Activated T-helper 1 cell treated with Interleukin-2 at 50 U/mL for 16 hours (primary cell): Measurements from ENCODE around the gene GLYATL1.

Source experiments
- DNase-seq: peaks from one replicate; pipeline ENCODE4 v3.0.0-alpha.2; 2020; ENCODE audit warnings: low read depth

The GLYATL1 gene

DNA sequence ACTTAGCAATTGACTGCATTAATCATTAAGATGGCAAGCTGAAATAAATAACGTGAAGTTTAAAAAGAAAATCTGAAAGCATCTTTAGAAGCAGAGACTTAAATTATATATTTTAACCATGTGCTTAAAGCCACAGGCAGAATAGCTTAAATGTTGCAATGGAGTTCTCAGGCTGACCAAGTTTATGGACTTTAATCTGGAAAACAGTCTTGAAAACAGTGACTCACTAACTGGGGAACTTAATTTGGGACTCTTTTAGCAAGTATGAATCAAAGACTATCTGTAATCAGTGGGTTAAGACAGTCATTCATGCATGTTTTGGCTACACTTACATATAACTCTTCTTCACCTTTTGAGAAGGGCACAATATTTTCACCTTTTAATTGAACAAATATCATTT is 12.6 kb upstream of the GLYATL1 start:
- no peak for DNase-seq

DNA sequence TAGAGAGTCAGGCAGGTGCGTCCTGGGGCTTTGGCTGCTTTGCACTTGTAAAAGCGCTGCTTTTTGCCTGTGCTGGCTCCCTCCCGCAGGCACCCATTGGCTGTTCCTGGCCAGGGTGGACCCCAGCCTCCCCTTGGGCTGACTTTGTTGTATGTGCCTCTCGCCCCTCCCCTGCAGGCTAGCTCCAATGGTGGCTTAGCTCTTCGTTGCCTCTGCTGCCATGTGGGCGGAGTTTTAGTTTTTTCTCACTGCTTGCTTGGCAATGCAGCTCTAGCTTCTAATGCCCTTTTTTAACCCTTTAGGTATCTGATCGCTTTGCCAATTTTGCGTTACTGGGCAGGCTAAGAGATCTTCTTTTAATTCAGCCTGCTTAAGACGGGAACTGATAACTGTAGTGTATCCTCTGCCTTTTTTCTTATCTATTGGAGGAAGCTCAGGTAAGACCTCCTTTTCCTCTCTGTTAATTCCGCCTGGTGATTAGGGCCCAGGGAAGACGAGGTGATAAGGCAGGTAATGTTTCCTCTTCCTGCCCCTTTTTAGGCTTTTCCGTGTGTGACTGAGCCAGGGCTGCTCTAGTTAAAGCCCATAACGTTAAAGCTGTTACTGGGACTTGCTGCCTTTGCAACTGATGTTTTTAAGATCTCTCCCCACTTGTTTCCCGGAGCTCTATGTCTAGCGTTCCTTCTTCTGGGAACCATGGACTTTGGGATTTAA is 11.7 kb upstream of the GLYATL1 start:
- DNase-seq = no peak

DNA sequence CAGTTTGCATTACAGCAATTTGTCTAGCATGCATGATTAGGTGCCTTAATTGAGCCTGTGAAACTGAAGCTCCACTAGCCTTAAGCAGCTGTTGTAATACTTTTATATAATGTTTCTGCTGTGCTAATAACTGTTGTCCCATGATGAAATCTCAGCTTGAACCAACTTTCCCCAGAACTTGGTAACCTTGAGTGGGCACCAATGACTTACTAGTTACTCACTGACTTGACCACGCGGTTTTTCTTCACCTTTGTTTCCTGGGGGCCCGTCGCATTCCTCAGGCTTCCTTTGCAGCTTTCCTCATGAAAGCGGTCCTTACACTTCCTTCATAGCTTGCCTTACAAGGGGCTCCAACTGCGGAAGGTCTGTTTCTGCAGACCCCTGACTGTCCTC is 11.2 kb upstream of the GLYATL1 start:
- no peak for DNase-seq

DNA sequence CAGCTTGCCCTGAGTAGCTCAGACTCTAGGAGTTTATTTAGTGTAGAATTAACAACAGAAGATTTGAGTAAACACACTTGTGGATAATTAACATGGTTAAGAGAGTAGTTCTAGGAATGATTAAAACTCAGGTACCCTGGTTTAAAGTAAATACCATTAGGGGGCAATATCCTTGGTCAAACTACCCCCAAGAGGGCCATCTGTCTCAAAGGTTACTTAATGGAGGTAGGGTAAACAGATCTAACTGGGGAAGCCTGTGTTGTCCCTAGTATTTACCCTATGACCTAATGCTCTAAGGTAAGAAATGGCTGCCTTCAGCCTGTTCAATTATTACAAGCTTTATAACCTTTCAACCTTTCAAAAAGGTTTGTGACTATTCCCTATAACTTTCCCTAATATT is 10.6 kb upstream of the GLYATL1 start:
- no peak for DNase-seq

DNA sequence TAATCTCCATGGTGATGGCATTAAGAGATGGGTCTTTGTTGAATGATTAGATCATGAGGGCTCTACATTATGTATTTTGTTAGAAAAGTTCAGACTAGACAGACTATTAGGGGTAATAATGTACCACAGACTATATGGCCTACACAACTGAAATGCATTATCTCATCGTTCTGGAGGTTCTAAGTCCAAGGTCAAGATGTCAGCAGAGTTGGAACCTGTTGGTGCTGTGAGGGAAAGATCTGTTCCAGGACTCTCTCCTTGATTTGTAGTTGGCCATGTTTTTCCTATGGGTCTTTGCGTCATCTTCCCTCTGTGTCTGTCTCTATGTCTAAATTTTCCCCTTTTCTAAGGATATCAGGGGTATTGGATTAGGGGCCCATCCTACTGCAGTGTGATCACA is 8.4 kb upstream of the GLYATL1 start:
- no peak for DNase-seq

DNA sequence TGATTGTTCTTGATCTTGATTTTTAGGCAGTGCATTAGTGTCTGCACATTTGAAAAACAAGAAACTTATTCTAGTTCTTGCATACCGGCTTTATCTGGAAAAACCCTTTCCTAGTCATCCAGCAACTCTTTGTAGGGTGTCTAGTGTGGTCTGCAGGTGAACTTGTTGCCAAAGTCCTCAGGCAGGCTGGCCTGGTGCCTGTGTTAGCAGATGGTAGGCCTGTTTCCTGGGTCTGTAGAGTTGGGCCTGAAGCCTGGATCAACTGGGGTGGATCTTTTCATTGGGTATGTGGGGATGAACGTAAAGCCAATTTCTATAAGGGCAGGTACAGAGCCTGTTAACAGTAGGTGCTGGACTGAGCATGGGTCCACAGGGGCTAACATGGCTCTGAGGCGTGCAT is 5.6 kb upstream of the GLYATL1 start:
- DNase-seq = no peak

DNA sequence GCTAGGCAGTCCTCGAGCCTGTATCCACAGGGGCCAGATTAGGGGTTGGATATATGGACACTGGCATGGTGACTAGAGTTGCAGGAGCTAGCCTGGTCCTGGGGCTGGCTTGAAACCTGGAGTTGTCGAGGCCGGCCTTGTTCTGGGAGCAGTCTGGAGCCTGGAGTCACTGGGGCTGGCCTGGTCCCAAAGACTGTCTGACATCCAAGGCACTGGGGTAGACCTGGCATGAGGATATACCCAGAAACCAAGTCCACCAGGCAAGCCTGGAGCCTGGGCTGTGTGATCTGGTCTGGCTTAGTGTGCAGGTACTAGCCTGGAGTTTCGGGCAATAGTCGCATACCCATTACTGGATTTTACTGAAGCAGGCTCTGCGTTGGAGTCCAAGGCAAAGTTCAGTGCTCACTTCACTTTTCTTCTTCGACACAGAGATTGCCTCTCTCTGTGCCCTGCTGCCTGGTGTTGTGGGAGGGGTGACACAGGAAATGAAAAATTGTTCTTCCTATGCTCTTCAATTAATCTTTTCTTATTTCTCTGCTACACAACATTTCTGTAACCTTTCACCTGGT is 4.3 kb upstream of the GLYATL1 start:
- DNase-seq = no peak

DNA sequence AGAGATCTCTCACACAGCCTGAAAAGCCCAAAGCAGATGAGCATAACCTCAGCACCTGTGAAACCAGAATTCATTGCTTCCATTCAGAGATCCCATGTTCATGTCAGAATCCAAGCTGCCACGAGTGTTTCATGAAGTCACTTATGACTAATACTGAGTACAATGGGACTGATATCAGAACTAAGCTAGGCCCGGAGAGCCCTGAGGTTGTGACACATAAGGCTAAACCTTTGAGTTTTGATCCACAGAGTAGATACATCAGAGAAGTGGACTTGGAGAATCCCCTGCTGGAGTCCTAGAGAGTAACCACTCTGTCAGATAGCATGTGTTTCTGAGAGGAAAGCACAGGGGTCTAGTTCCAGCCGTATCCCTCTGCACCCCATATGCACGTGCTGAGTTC is 890 bp upstream of the GLYATL1 start:
- no peak for DNase-seq

DNA sequence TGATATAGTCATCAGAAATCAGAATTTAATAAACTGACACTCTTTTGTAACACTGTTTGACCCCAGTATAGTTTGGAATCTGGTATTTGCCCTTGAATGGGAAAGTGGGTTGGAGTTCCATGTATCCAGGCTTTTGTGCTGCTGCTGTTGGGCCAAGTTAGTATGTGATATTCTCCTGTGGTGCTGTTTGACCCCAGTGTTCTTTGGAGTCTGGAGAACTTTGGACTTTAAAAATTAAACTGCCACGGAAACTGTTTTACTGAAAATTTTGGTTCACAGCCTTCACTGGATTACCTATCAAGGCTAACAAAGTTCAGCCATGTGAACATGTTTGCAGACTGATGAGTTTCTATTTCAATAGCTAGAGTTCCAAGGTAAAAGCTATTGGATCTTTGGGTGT is 740 bp downstream of the GLYATL1 start:
- DNase-seq = no peak

DNA sequence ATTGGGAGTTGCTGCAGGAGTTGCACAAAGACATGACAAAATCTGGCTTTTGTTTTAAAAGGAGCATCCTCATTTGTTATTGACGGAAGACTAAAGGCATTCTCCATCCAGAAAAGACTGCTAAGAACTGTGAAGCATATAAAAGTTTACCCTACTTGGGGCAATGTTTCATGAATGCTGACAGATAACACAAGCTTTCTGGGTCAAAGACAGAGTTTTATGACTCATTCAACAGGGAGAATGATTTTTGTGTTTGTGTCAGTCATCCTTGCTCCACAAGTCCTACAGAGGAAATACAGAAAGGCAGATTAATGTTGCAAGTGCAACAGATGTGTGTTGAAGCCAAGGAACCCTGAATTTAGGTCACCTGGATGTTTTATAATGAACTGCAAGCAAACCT is 2.5 kb downstream of the GLYATL1 start:
- DNase-seq = no peak

DNA sequence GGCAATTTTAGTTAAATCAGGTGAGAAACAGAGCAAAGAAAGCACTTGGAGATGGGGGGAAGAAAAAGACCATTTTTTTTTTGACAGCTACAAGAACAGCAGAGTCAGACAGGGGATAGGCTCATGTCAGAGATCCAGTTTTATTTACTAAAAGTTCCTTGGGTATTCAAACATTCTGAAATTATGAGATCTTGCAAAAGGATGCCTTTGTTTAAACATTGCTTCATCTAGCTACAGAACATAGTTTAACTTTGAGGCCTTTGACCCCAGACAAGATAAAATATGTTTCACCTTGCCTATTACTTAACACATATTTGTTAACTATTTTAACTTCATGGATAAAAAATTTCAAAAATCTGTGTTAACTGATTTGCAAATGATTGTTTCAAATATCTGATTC is 6.4 kb downstream of the GLYATL1 start:
- no peak for DNase-seq

DNA sequence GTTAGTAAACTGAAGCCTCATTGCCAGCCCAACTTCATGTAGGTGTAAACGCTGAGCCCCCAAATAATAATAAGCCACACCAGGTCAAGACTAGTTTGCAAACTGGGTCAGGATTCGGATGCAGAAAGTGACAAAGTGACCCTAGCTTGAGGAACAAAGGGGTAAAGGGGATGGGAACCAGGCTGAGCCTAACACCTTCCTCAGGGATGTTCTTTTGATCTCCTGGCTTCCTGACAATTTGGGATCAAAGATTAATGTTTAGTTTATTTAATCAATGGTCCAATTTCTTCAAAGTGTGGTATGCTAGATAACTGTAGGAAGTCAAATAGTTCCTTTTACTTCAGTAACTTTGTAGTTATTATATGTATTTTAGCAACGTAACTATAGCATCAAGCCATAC is 9.9 kb downstream of the GLYATL1 start:
- DNase-seq = no peak

DNA sequence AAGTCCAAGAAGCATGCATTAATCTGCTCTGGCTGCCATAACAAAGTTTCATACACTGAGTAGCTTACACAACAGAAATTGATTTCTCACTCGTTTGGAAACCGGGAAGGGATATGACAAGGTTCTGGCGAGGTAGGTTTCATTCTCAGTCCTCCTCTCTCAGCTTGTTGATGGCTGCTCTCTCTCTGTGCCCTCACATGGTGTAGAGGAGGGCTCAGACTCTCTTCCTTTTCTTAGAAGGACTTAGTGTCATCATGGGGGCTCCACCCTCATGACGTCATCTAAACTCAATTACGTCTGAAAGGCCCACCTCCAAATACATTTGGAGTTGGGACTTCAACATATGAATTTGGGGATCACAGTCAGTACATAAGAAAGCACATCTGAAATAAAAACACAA is 18.6 kb downstream of the GLYATL1 start:
- DNase-seq = no peak

DNA sequence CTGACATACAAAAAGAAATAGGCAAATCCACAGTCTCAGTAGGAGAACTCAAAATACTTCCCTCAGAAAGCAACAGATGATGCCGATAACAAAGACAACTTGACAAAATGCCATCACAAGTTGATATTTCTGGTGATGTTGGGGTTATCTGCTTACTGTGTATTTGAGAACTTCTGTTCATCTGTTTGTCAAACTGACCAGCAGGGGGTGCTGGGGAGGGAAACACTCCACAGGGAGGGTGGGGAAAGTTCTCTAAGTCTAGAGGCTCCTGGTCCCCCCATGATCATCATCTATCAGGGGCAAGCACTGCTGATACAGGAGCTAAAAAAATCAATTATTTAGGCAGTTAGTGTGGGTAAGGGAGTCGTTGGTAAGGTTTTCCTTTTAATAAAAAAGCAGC is 19.2 kb downstream of the GLYATL1 start:
- DNase-seq = no peak

DNA sequence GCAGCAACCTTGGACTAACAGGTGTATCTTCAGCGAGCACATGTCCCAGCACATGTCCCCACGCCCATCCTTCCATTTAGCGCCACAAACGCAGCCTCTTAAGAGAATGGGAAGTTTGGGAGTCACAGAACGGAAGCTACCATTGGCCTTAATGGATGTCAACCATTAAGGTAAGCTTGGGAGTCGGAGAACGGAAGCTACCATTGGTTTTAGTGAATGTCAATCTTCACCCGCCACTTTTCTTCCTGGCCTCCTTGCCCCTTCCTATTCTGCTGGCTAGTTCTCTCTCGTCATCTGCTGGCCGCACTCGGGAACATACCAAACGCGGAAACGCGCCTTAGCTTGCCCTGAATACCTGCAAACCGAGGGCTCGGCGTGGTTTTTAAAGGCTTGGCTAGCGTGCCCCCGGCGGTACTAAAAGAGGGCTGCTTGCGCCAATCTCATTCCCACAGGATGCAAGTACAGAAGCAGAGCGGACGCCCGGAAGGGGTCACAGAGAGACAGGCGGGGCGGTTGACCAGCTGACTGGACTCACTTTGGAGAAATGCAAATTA is 24.3 kb downstream of the GLYATL1 start:
- DNase-seq = no peak

DNA sequence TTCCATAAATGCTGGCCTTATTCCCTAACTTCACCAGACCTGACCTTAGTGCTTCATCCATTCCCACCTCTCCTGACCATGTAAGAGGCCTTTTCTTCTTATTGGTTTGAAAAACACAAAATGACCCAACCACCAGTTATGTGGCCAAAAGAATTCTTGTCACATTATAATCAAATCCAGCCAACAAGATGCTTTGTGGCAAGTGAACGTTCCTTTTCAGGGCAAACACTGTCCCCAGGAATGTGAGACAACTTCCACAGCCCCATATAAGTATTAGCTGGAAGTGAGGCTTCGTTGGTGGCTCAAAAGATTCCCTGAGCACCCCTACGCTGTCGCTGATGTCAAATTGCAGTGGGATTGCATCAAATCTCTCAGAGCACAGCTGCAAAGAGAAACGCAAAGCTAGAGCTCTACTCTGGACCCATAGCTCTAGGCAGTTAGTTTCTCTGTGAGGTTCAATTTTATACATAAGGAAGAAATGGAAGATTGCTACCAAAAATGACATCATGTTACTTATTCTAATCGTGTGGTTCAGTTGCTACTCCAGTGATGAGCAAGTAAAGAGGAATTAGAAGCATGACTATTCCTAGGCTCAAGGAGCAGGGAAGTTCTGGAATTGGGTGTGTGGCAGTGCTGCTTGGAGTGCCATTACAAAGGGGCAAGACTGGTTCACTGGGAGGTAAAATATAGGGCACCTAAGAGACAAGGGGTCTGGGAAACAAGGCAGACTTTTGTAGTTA is 26.1 kb downstream of the GLYATL1 start:
- DNase-seq = no peak

DNA sequence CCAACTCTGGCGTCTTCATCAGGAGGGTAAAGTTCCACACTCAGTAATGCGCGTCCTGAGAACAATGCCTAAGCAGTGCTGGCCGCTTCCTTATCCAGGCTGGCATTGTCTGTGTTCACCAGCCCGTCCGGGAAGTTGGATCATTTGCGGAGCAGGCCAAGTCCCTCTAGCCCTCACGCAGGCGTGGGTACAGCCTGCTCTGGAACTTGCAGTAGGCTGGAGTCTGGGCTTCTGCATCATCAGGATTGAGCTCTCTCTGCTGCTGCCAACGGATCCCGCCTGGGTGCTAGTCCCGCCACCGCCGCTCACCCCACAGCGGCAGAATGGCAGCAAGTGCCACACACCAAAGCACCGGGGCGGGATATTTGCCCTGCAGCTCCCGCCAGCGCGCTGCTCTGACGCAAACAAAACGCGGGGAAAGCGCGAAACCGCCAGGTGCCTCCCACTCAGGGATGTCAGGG is 29.0 kb downstream of the GLYATL1 start:
- DNase-seq = no peak

DNA sequence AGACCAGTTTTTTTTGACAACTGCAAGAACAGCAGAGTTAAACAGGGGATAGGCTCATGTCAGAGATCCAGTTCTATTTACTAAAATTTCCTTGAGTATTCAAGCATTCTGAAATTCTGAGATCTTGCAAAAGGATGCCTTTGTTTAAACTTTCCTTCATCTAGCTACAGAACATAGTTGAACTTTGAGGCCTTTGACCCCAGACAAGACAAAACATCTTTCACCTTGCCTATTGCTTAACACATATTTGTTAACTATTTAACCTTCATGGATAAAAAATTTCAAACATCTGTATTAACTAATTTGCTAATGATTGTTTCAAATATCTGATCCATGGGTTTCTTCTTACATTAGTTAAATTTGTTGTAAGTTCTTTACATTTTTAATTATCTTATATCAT is 38.2 kb downstream of the GLYATL1 start:
- no peak for DNase-seq

DNA sequence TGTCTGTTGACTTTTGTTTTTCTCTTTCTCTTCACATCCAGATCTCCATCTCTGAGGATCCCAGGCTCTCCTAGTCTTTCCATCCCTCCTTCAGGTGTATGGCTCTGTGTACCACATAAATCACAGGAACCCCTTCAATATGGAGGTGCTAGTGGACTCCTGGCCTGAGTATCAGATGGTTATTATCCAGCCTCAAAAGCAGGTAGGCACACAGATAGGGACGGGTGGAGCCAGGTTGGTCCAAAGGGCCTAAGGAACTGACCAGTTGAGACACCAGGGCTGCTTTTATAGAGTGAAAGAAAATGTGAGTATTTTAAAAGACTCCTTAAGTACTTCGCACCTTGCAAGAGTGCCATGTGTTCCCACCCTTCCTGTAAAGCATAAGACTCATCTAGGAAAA is 39.9 kb downstream of the GLYATL1 start:
- no peak for DNase-seq

DNA sequence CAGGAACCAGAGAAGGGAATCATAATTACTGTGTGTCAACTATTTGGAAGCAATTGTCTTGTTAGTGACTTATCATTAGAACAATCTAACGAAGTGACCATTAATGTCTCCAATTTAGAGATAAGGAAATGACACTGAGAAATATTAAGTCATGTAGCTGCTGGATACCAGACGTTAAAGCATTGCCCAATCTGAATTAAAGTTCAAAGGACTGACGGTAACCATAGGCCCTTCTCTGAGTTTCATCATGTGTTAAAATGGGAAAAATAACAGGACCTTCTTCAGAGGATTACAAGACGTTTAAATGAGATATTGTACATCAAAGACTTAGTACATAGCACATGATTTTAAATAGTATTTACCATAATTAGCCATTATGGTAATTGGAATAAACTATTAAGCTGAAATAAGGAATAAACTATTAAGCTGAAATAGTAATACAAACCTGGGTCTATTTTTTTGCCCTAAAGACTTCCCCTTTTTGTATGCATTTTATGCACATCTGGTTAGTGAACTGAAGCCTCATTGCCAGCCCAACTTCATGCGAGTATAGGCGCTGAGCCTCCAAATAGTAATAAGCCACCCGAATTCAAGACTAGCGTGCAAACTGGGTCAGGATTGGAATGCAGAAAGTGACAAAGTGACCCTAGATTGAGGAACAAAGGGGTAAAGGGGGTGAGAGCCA is 41.0 kb downstream of the GLYATL1 start:
- no peak for DNase-seq

DNA sequence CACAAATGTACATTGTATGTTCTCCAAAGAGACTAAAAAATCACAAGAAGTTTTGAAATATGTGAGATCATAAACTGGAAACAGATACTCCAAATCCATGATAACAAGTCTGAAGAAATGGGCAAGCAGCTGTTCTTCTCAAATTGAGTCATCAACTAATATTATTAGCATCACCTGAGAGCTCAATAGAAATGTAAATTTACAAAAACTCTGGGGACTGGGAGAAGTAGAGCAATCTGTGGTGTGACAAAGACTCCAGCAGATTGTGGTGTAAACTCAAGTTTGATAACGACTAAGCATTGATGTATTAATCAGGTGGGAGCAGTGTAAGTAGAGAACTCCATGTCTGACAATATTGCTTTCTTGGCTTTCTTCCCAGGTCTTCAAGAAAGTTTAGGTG is 53.2 kb downstream of the GLYATL1 start:
- no peak for DNase-seq

DNA sequence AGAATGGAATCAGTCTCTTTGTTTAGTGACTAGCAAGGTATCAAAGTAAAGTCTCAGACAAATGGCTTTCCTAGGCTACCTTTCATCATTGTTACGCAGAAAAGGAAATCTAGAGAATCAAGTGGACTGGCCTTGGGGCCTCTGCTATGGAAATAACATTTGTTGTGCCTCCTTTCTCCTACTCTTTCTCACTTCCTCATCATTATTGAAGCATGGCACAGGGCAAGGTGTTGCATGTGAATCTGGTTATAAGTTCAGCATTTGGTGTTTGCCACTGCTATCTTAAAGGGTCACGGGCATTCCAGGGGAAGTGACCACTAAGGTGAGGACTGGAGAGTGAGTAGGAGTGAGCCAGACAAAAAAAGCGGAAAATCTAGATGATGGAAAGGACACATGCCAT is 54.9 kb downstream of the GLYATL1 start:
- no peak for DNase-seq
